ENCODE data around the gene MVD. TPM values are rescaled to one million over a fixed set of nuclear protein-coding genes. Genes with fewer than 3 reads are reported as not detected.

Gene MVD
- total and polyA plus RNA-seq, 2 of the 13 experiments (the other 11 are each of a cell fraction or from before 2014, with no cell fraction given) = 28.1 to 187 TPM

GRCh38 chr16:88650749-88651275, 12.1 kb downstream of the MVD start, which contains the start of gene CYBA (continued):
- peak; percentile 63; the same call in 1 of the 2 replicates for TF ChIP-seq AKNA (CRISPR knock-in tag; IDR thresholded peaks at IDR 0.05; ENCODE audit: borderline replicate concordance)
- TF ChIP-seq PHF5A (CRISPR knock-in tag; IDR thresholded peaks at IDR 0.05; ENCODE audit: low read depth, unreplicated experiment) = no peak
- peak; percentile 85 for TF ChIP-seq BRD4 (CRISPR knock-in tag; IDR thresholded peaks at IDR 0.05)
- no peak for TF ChIP-seq ZKSCAN1 (IDR thresholded peaks at IDR 0.05; ENCODE audit: low read length)
- no peak for TF ChIP-seq SP1 (IDR thresholded peaks at IDR 0.05)
- peak; percentile 80 for TF ChIP-seq SP1 (CRISPR knock-in tag; IDR thresholded peaks at IDR 0.05)
- peak; percentile 14 for TF ChIP-seq ZNF407 (CRISPR knock-in tag; IDR thresholded peaks at IDR 0.05; ENCODE audit: not compliant biosample characterization)
- no peak for TF ChIP-seq BCL6 (CRISPR knock-in tag; IDR thresholded peaks at IDR 0.05)
- peak; percentile 27 for TF ChIP-seq MAZ (IDR thresholded peaks at IDR 0.05; ENCODE audit: borderline replicate concordance, low read depth, low read length)
- peak; percentile 71; the same call in 1 of the 2 replicates for TF ChIP-seq MAZ (CRISPR knock-in tag; IDR thresholded peaks at IDR 0.05; ENCODE audit: low read depth)
- TF ChIP-seq GABPA (IDR thresholded peaks at IDR 0.05; ENCODE audit: low read depth, low read length) = no peak
- no peak for TF ChIP-seq GABPA (CRISPR knock-in tag; IDR thresholded peaks at IDR 0.05; ENCODE audit: low read depth)
- peak; percentile 97 for TF ChIP-seq THAP8 (CRISPR knock-in tag; IDR thresholded peaks at IDR 0.05; ENCODE audit: borderline replicate concordance)
- TF ChIP-seq MAX (IDR thresholded peaks at IDR 0.05) = peak; percentile 77
- peak; percentile 90 for TF ChIP-seq ZFX (CRISPR knock-in tag; IDR thresholded peaks at IDR 0.05; ENCODE audit: low read depth)
- TF ChIP-seq CBX2 (IDR thresholded peaks at IDR 0.05; ENCODE audit: low read depth, low read length) = no peak
- 0 out of 2 replicates have a peak, but pooled peaks have one; percentile 28 for TF ChIP-seq CBX2 (CRISPR knock-in tag; IDR thresholded peaks at IDR 0.05; ENCODE audit: low read depth)

Measured in HepG2 (cell line).